Fibroblast of skin of left quadriceps (primary cell): ENCODE measurements around the gene TMEM108.
"Not testable (repeated sequence)": the region's sequence is repeated elsewhere in the genome, so short reads cannot be mapped to it uniquely, and the experiment has no call there.

ENCODE experiments used
- DNase-seq, 2 experiments: peaks; one replicate each; pipeline ENCODE4 v3.0.0-alpha.2; 2013; ENCODE audit warnings: low read depth in 2 of 2

Gene TMEM108

DNA sequence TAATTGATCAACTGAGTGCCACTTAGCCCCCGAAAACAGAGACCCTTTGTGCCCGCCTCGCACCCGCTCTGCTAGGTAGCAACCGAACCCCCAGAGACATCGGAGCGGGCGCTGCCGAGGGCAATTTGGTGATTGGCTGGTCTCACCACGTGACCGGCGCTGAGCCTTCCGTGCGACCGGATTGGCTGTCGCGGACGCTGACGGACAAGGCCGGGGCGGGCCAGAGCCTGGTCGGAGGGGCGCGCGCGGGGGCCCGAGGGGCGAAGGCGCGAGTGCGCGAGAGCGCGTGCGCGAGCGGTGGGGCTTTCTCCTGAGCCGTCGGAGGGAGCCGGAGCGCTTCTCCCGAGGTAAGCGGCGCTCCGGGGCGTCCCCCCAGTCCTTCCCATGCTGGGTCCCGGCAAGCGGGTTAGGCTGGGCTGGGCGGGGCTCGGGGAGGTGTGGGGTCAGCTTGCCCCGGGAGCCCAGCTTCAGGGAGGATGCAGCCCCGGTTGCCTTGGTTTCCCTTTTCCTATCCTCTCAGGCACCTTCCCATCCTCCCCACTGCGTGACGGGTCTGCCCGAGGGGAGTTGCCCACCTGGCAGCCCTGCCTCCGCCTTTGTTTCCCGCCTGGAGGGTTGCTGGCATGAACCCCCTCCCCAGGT, at the start of gene TMEM108:
TMEM108 (plus strand) TSS at position 303 of the 642 bp plus-strand sequence.
- DNase-seq: peak; percentile 26 to 27

DNA sequence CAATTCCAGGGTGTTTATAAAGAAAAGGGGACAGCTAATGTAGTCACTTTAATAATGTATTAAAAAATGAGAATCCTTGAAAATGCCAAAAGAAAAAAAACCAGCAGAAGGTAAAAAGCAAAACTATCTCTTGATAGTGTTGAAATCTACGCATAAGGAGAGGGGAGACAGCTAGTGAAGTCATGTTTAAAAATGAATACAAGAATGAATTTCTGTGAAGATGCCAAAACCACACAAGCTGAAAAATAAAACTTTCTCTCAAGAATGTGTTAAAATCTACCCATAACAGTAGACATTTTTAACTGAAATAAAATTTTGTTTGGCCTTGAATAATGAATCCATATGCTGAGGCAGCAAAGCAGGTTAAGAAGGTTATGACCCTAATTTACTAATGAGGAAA, 42.2 kb upstream of the TMEM108 start:
- no peak for DNase-seq

DNA sequence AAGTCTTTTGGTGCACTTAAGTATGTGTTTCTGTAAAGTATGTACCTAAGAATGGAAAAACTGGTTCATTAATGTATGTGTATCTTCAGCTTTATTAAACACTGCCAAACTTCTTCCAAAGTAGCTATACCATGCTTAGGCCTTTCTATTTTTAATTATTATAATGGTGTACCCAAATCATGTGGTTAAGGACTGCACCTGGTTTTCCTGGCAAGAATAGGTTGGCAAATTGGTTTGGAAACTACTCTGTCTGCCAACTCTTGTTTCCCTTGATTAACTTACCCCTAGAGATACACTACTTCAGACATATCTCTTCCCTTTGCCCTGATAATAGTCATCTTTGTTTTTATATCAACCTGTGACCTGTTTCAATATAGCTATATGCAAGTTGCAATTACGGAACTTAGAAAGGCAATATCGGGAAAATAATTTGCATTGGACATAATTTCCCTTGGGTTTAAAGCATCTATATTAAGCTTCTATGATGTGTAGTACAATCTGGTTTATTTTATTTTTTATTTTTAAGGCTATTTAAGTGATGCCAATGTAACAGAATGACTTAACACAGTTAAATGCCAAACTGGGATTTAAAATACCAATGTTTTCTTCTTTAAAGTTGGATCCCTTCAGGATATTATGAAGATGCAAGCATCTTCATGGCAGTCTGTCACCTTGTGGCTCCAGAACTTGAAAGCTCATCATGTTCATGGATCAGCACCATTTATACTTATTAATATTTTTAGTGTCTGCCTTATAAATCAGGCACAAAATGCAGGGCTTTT, 40.6 kb upstream of the TMEM108 start:
- no peak for DNase-seq

DNA sequence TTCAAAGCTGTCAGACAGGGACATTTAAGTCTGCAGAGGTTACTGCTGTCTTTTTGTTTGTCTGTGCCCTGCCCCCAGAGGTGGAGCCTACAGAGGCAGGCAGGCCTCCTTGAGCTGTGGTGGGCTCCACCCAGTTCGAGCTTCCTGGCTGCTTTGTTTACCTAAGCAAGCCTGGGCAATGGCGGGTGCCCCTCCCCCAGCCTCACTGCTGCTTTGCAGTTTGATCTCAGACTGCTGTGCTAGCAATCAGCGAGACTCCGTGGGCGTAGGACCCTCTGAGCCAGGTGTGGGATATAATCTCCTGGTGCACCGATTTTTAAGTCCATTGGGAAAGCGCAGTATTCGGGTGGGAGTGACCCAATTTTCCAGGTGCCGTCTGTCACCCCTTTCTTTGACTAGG, 33.2 kb upstream of the TMEM108 start:
- not testable (repeated sequence) for DNase-seq

DNA sequence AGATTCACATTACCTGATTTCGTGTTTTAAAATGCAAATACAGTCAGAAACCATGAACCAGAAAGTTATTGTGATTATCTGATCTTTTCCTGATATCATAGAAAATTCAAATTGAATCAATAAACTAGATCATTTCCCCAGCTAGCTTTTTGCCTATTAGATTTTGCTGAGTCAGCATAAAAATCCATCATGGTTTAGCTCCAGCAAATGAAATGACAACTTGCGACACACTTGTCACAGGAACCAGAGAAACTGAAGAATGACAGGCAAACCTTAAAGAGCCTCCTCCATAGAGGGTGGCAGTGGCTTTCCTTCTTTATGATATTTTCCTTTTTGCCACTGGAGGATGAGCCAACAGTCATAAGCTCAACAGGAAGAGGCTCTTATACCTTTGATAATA, 30.6 kb upstream of the TMEM108 start:
- DNase-seq: no peak

DNA sequence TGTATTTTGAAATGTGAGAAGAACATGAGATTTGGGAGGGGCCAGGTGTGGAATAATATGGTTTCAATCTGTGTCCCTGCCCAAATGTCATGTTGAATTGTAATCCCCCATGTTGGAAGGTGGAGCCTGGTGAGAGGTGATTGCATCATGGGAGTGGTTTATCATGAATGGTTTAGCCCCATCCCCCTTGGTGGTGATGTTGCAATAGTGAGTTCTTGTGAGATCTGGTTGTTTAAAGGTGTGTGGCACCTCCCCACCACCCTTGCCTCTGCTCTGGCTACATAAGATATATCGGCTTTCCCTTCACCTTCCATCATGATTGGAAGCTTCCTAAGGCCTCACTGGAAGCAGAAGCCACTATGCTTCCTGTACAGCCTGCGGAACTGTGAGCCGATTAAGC, 23.9 kb upstream of the TMEM108 start:
- no peak for DNase-seq

DNA sequence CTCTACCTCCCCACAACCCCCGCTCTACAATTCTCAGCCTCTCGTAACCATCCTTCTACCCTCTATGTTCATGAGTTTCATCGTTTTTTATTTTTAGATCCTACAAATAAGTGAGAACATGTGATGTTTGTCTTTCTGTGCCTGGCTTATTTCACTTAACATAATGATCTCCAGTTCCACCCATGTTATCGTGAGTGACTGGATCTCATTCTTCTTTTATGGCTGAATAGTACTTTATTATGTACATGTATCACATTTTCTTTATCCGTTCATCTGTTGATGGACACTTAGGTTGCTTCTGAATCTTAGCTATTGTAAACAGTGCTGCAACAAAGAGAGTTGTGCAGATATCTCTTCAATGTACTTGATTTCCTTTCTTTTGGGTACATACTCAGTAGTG, 22.6 kb upstream of the TMEM108 start:
- not testable (repeated sequence) for DNase-seq

DNA sequence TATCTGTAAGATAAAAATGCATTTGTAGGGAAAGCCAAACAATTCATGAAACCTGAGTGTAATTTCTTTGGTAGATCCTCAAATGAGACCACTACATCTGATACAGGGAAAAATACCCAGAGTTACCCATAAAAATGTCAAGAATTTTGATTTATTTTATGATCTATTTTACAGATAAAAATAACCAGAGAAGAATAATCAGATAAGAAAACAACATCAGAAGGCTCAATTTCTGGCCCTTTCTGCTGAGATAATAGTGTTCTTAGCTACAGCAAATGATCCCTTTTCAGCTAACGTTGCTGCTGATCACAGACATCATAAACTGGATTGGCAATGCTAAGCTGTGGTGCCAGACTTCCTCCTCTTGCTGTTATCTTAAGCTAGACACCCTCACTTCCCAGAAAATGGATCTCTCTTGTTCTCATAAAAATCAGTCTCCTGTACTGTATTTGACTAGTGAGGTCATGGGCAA, 21.3 kb upstream of the TMEM108 start:
- DNase-seq: no peak

DNA sequence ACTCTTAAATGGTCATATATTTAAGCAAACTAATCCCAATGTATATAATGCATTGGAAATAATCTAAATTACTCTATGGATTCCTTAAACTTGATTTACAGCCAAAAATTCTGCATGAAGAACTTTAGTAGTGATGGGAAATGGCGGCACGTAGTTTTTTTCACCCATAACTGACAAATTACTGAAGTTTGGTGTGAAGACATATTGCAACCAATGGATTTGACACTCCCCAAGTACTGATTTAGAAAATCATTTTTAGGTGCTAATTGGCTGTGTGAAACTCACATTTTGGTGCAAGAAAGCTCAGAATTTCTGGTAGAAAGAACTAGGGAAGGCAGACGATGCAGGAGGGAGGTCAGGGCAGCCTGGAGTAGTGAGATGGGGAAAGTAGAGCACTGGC, 19.3 kb upstream of the TMEM108 start:
- DNase-seq: no peak

DNA sequence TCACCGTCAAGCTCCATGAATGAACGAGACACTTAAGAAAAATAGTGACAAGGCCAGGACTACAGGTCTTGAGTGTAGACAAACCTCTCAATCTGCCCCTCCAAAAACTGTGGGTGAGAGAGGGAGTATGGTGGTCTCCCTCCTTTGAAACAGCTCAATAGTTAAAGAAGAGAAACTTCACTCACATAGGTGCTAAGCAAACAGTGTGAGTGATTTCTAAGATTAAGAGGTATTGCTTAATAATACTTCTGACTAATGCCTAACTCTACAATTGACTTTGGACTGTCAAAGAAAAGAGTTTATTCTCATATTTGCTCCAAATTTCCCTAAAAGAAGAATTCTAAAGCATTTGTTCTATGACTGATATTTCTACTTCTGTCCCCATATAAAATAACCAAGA, 17.0 kb upstream of the TMEM108 start:
- DNase-seq: no peak

DNA sequence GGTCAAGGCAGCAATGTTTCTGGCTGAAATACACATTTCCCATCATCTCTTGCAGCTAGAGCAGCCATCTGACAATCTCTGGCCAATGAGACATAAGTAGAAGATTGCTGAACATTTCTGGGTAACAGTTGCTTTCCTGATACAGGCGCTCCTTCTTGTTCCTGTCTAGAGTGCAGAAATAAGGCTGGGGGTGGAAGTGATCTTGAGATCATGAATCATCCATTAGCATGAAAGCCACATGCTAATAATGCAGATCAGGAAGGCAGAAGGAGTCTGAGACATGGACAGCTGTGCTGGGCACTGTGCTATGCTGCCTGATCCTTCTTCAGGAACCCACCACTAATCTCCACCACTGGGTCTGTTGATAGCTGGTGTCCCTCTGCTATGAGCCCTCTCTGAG, 14.8 kb upstream of the TMEM108 start:
- DNase-seq: no peak

DNA sequence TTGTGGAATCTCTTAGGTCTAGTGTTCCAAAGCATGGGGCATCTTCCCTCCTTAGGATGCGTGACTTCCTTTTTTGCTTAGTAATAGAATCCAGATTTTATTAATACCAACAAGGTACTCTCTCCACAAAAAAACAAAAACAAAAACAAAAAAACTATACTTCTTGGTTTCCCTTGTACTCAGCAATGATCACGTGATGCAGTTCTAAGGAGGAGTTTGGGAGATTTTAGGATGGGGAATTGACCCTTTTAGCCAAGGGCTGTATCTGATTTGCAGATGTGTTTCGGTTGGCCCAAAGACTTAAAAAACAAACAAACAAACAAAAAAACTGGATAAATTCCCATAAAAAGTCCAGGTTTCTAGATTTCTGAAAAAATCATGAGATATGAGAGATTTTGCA, 12.6 kb upstream of the TMEM108 start:
- no peak for DNase-seq

DNA sequence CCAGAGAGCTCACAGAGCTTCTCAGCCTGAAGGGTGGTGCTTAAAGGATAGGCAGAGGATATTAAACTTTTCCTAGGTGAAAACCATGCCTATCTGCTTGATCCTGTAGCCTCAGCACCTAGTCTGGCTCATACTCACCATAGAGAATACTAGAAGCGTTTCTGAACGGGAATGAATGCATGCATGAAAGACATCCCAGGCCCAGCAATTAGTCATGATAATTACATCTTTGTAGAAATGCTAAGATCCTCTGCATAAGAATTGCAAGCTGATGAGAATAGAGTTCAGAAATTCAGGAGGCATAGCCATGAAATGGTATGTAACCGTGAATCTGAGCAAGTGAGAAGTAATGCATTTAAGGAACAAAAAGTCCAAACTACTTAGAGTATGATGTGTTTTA, 5.9 kb upstream of the TMEM108 start:
- no peak for DNase-seq

DNA sequence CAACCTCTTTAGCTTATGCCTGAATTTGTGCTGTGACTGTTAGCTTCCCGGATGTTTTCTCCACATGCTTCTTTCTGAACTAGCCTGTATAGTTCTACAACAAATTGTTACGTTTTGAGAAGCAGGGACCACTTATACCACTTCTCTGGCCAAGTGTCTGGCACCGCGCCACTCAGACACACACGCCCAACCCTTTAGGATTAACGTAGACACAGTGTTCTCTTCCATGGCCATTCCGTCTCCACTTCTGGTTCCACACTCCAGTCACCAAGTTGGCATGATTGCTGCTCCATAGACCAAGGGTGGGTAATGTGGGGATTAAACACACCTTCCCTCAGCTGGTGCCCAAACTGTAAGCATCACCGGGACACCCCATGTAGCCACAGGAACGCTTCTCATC, 755 bp upstream of the TMEM108 start:
- DNase-seq: no peak

DNA sequence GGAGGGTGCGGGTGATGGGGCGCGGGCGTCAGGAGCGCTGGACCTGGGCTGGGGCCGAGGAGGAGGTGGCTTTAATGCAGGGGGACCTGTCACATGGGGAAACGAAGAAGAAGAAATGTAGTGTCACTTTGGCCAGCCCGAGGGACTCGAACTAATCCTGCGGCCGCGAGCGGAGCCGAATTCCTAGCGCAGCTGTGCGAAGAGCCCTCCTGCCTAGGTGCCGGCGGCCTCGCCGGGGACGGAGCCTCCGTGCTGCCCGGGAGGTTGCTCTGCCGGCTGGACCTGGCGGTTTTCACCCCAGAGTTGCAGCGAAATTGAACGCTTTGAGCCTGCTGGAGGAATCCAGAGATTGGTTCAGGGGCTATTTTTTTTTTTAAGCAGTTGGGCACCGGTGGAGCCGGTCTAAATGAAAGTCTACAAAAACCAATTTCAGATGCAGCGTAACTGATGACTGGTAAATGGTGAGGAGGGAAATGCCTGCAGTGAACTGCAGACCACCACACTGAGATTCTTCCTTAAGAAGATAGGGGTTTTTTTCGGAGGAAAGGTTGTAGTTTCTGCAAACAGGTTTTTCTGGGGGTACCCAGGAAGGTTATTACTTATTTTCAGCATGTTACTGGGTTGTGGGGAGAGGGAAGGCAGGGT, 662 bp downstream of the TMEM108 start:
- DNase-seq: no peak

DNA sequence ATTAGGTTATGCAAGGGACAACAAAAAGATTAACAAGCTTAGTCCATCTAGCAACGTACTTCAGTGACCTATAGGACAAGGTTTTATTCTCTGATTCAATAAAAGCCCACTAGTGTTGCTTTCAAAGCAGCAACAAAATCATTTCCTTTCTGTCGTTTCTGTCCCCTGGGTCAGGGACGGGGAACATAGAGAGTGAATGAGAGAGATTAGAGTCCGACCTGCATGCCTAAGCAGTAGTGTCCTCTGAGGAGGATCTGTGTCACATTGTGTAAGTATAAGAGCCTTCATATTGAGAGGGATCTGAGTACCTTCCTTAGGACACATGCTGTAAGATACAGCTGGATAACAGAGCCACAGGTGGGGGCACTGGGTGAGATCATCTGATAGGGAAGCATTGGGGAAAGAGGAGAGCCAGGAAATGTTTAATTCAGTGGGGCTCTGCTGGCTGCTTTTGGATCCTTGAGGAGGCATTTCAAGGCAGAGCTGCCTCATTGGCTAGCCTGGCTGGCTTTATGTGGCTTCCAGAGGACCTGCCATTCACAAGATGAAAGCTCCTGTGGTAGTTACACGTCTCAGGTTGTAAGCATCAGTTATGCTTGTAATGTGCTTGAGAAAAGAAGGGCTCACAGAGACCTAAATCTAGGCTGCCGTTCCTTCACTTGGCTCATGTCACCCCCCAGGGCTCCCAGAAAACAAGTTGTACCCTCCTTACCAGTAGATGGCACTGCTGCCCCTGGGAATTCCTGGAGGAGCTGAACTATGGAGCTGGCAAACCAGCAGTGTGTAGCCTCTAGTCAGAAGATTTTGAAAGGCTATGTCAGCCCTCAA, 2.7 kb downstream of the TMEM108 start:
- DNase-seq: peak; percentile 45 to 46

DNA sequence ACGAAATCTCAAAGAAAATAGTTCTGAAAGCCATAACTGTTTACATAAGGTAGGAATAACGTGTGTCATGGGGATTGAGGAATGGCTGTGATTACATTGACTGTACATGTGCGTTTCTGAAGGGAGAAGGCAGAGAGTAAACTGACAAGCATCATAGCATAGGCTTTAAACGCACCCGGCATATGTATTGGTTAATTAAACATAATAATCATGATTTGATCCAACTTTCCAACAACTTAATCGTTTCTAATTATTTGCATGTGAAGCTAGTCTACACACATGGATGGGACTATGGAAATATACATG, 3.3 kb downstream of the TMEM108 start:
- no peak for DNase-seq

DNA sequence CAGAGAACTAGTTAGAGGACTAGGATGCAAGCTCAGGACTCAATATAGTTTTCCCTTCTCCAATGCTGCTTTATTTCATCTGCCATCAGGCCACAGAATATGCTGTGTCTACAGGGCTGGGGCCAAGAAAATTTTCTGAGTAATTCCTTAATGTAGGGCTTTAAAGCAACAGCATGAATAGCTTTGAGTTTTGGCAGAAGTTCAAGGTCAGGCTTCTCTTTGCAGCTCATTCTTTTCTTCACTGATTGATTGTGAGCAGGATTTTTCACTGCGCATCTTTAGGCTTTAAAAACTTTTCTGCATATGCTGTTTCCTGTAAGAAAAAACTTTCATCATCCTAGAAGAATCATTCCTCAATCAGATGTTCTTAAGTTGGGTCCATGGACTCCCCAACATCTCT, 4.6 kb downstream of the TMEM108 start:
- DNase-seq: no peak

DNA sequence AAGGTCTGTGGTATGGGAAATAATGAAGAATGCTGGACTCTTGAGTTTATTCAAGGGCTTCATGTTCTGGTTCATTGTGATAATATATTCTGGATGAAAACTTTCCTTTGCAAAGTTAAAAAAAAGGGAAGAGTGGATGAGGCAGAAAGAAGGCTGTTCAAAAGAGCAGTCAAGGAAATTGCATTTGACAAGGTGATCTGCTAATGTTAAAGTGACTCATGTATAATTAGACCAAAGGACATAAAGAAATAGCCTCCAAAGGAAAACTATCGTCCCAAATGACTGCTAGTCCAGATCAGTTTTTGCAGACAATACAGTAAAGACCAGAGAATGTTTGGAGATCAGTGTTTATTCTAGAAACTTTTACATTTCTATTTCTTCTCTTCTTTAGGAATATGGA, 9.8 kb downstream of the TMEM108 start:
- no peak for DNase-seq

DNA sequence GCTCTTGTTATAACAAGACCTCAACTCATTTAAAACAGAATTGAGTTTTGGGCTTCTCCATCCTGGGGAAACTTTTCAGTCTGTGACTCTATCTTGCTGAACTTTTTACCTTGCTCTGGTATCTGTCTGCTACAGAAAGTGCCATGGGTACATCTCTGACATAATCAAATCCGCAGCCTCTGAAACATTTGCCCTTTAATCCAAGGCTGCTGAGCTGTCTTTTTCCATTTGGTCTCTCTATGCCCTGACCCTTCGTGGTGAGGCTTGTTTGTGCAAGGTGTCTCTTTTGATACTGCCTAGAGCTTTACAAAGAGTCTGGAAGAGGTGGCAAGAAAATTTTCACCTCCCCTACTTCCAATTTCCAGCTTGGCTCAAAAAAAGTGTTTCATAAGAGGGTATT, 11.3 kb downstream of the TMEM108 start:
- no peak for DNase-seq

DNA sequence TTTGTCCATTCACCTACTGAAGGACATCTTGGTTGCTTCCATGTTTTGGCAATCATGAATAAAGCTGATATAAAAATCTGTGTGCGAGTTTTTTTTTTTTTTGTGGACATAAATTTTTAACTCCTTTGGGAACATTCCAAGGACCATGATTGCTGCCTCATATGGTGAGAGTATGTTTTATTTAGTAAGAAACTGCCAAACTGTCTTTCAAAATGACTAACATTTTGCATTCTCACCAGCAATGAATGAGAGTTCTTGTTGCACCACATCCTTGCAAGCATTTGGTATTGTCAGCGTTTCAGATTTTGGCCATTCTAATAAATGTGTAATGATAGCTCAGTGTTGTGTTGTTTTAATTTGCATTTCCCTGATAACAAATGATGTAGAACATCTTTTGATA, 12.7 kb downstream of the TMEM108 start:
- no peak for DNase-seq

DNA sequence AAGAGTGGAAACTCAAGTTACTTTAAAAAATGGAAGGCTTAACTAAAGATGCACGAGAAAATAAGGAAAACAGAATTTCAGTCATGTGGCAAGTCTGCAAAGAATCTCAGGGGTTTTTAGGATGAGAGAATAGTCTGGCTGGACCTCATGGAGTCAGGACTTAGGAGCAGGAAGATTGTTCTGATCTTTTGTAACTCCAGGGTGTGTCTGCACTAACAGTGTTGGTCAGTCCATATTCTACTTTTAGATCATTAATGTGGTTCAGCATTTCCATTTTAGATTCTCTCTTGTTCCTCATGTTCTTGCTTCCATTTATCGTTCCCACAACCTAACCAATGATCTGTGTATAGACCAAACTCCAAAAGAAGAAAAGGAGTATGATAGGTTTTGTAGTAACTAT, 15.3 kb downstream of the TMEM108 start:
- DNase-seq: no peak
